DND-41 (cell line): Measurements from ENCODE around the gene ERBB4.

Source experiments
- ATAC-seq: fragments of 200-7000 bp; cut with Tn5 transposase; 3 replicates; pipeline ENCODE4 v1.9.1; 2021; ENCODE audit warnings: low read depth; ENCODE audit not compliant: insufficient read depth
- DNase-seq: peaks from one replicate; pipeline ENCODE4 v3.0.0-alpha.2; 2020
- H2AFZ ChIP-seq: 2 replicates; pipeline ENCODE4 v1.6.0; 2012; ENCODE audit warnings: low read depth, low read length
- H3K27ac ChIP-seq: 2 replicates; pipeline ENCODE4 v1.5.1; 2012; ENCODE audit warnings: low read length, inconsistent platforms
- H3K27me3 ChIP-seq: fragments of 200-600 bp; sonication (generic); 2 replicates; pipeline ENCODE4 v1.6.0; 2012; ENCODE audit warnings: low read length, mild to moderate bottlenecking, inconsistent platforms; ENCODE audit not compliant: insufficient read depth, poor library complexity
- H3K36me3 ChIP-seq: 2 replicates; pipeline ENCODE4 v1.5.1; 2012; ENCODE audit warnings: low read length, inconsistent platforms; ENCODE audit not compliant: insufficient read depth
- H3K4me1 ChIP-seq: 2 replicates; pipeline ENCODE4 v1.5.1; 2012; ENCODE audit warnings: mild to moderate bottlenecking, low read length; ENCODE audit not compliant: insufficient read depth
- H3K4me2 ChIP-seq: 2 replicates; pipeline ENCODE4 v1.6.0; 2012; ENCODE audit warnings: mild to moderate bottlenecking, moderate library complexity, low read length, inconsistent platforms; ENCODE audit not compliant: insufficient read depth
- H3K4me3 ChIP-seq, 2 experiments: fragments of 200-600 bp in 1 of 2; shearing (Covaris generic) in 1 of 2; 2 replicates each; pipeline ENCODE4 v1.5.1; 2012 to 2016; ENCODE audit warnings: inconsistent platforms in 2 of 2, low read length in 2 of 2, mild to moderate bottlenecking in 2 of 2, low read depth in 1 of 2, moderate library complexity in 1 of 2
- H3K79me2 ChIP-seq: 2 replicates; pipeline ENCODE4 v1.6.0; 2012; ENCODE audit warnings: low read length, inconsistent platforms; ENCODE audit not compliant: insufficient read depth
- H3K9ac ChIP-seq: 2 replicates; pipeline ENCODE4 v1.6.0; 2012; ENCODE audit warnings: low read depth, mild to moderate bottlenecking, inconsistent platforms, low read length, moderate library complexity
- H3K9me3 ChIP-seq: 2 replicates; pipeline ENCODE4 v1.5.1; 2012; ENCODE audit warnings: low read length, moderate library complexity, mild to moderate bottlenecking, inconsistent platforms; ENCODE audit not compliant: insufficient read depth, severe bottlenecking
- H4K20me1 ChIP-seq: 2 replicates; pipeline ENCODE4 v1.6.0; 2012; ENCODE audit warnings: low read length; ENCODE audit not compliant: insufficient read depth
- CTCF ChIP-seq: IDR thresholded peaks from 2 replicates; pipeline ENCODE4 v1.5.1; 2012; ENCODE audit warnings: borderline replicate concordance, low read length, moderate library complexity, mild to moderate bottlenecking; ENCODE audit not compliant: poor library complexity, severe bottlenecking; ENCODE audit errors: extremely low read depth
- EZH2 ChIP-seq: IDR thresholded peaks from 3 replicates; pipeline ENCODE4 v1.6.1; 2012; ENCODE audit warnings: borderline replicate concordance, low read depth, mild to moderate bottlenecking, moderate library complexity, low read length, inconsistent platforms; ENCODE audit not compliant: severe bottlenecking

Gene ERBB4

DNA sequence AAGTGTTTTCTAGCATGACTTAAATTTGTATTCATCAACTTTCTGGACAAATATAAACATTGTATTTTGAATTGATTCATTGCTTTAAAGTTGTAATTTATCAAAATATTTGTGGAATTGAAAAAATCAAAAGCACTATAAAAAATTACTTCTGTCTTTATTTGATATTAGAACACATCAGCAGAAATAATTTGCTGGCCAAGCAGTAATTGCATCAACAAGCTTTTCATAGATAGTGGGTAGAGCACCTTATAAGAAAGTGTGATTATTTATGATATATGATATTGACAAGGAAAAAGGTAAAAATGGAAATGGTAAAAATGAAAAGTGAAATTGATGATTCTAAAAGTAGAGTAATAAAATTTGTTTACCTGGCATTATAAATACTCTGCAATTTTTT lies 1121.1 kb downstream of the ERBB4 start:
- no peak for DNase-seq
- Histone ChIP-seq H3K27me3 (no peaks in the 10 kb centered on the region), H3K4me3 (no peak overlapping the region), H3K36me3 (no peaks in the 10 kb centered on the region), H3K4me2 (no peak overlapping the region), H3K27ac (no peak overlapping the region), H3K9me3 (no peaks in the 10 kb centered on the region), H3K9ac (no peak overlapping the region), H3K79me2 (no peaks in the 10 kb centered on the region), H3K4me1 (no peaks in the 10 kb centered on the region), H4K20me1 (no peaks in the 10 kb centered on the region), H2AFZ (no peak overlapping the region)
- TF ChIP-seq EZH2 (no peak), CTCF (no peak)
- ATAC-seq, result no peak

GRCh38 chr2:211416373-211416772 lies 1122.2 kb downstream of the ERBB4 start:
- no peak overlapping the region for H3K9ac ChIP-seq
- no peak overlapping the region for H3K4me3 ChIP-seq
- H3K27me3 ChIP-seq, result no peaks in the 10 kb centered on the region
- H3K9me3 ChIP-seq, result no peaks in the 10 kb centered on the region
- DNase-seq (no peak), ATAC-seq (no peak)
- TF ChIP-seq CTCF, result no peak
- TF ChIP-seq EZH2, result no peak
- no peaks in the 10 kb centered on the region for H3K4me1 ChIP-seq
- H3K27ac ChIP-seq, result no peak overlapping the region
- H3K36me3 ChIP-seq, result no peaks in the 10 kb centered on the region
- no peak overlapping the region for H2AFZ ChIP-seq
- no peak overlapping the region for H3K4me2 ChIP-seq
- H4K20me1 ChIP-seq, result no peaks in the 10 kb centered on the region
- H3K79me2 ChIP-seq, result no peaks in the 10 kb centered on the region

GRCh38 chr2:211413746-211414145 lies 1124.9 kb downstream of the ERBB4 start:
- Histone ChIP-seq H2AFZ (no peak overlapping the region), H3K9me3 (no peaks in the 10 kb centered on the region), H3K4me2 (no peak overlapping the region), H3K79me2 (no peaks in the 10 kb centered on the region), H4K20me1 (no peaks in the 10 kb centered on the region), H3K9ac (no peak overlapping the region), H3K27ac (no peak overlapping the region), H3K27me3 (no peaks in the 10 kb centered on the region), H3K4me1 (no peaks in the 10 kb centered on the region), H3K36me3 (no peaks in the 10 kb centered on the region), H3K4me3 (no peak overlapping the region)
- TF ChIP-seq CTCF (no peak), EZH2 (no peak)
- ATAC-seq, result no peak
- DNase-seq, result no peak

GRCh38 chr2:211408483-211408891 lies 1130.1 kb downstream of the ERBB4 start:
- Histone ChIP-seq H3K27me3 (no peaks in the 10 kb centered on the region), H2AFZ (no peak overlapping the region), H3K36me3 (no peaks in the 10 kb centered on the region), H3K4me2 (no peak overlapping the region), H3K9ac (no peak overlapping the region), H3K4me3 (no peak overlapping the region), H3K9me3 (no peaks in the 10 kb centered on the region), H3K27ac (no peak overlapping the region), H3K79me2 (no peaks in the 10 kb centered on the region), H4K20me1 (no peaks in the 10 kb centered on the region), H3K4me1 (no peaks in the 10 kb centered on the region)
- no peak for ATAC-seq
- no peak for TF ChIP-seq CTCF
- TF ChIP-seq EZH2, result no peak
- no peak for DNase-seq
